Ishikawa (cell line): ENCODE data around the gene CAMK1D.

ENCODE experiments used
- EGR1 ChIP-seq: IDR thresholded peaks from 2 replicates; pipeline ENCODE4 v1.6.1; 2012
- EP300 ChIP-seq: IDR thresholded peaks from 2 replicates; pipeline ENCODE4 v1.6.1; 2012; ENCODE audit warnings: borderline replicate concordance
- MAX ChIP-seq: IDR thresholded peaks from 2 replicates; pipeline ENCODE4 v1.6.1; 2012
- NFIC ChIP-seq: IDR thresholded peaks from 2 replicates; pipeline ENCODE4 v1.6.1; 2012
- RAD21 ChIP-seq: IDR thresholded peaks from 2 replicates; pipeline ENCODE4 v1.6.1; 2012; ENCODE audit warnings: low read depth
- REST ChIP-seq: IDR thresholded peaks from 2 replicates; pipeline ENCODE4 v1.6.1; 2012; ENCODE audit warnings: low read depth, mild to moderate bottlenecking
- TAF1 ChIP-seq: IDR thresholded peaks from 2 replicates; pipeline ENCODE4 v1.6.1; 2012; ENCODE audit warnings: low read depth, mild to moderate bottlenecking
- TCF12 ChIP-seq: IDR thresholded peaks from 2 replicates; pipeline ENCODE4 v1.6.1; 2012; ENCODE audit warnings: low read depth
- TEAD4 ChIP-seq: IDR thresholded peaks from 2 replicates; pipeline ENCODE4 v1.6.1; 2012
- USF1 ChIP-seq: IDR thresholded peaks from 2 replicates; pipeline ENCODE4 v1.6.1; 2012
- YY1 ChIP-seq: IDR thresholded peaks from 2 replicates; pipeline ENCODE4 v1.6.1; 2012; ENCODE audit warnings: low read depth

GRCh38 chr10:12617191-12618175, 268.1 kb downstream of the CAMK1D start:
- TF ChIP-seq EP300 (no peak), REST (no peak), RAD21 (no peak), TAF1 (no peak), MAX (no peak), NFIC (no peak), TEAD4 (no peak), YY1 (no peak), TCF12 (no peak), USF1 (no peak), EGR1 (no peak)
